ENCODE measurements around the gene PDSS2.

PDSS2 gene

DNA sequence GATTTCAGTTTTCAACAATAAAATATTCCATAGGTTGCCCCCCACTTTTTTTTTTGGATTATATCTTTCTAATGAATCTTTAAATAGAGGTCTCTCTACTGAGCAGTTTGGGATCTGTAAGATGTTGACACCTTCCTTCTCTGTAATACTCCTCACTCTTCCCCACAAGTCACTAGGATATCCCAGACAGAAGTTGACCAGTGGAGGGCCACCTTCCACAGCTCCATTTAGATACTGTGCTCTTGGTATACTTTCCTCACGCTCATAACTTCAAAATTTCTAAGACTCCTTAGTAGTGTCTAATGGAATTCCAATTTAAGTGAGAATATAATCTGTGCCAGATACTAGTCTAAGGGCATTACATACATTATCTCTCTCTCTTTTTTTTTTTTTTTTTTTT lies 185.1 kb downstream of the PDSS2 start:
- no peak overlapping the region for H3K4me2 ChIP-seq (ENCODE audit: low read depth, low read length, poor library complexity, severe bottlenecking)
- no peaks in the 10 kb centered on the region for H3K27me3 ChIP-seq (ENCODE audit: insufficient read depth, low read length, poor library complexity, severe bottlenecking)
- no peak overlapping the region for H2AFZ ChIP-seq (ENCODE audit: low read length)
- no peaks in the 10 kb centered on the region for H3F3A ChIP-seq (ENCODE audit: low read depth)
- TF ChIP-seq, protein P1, sequence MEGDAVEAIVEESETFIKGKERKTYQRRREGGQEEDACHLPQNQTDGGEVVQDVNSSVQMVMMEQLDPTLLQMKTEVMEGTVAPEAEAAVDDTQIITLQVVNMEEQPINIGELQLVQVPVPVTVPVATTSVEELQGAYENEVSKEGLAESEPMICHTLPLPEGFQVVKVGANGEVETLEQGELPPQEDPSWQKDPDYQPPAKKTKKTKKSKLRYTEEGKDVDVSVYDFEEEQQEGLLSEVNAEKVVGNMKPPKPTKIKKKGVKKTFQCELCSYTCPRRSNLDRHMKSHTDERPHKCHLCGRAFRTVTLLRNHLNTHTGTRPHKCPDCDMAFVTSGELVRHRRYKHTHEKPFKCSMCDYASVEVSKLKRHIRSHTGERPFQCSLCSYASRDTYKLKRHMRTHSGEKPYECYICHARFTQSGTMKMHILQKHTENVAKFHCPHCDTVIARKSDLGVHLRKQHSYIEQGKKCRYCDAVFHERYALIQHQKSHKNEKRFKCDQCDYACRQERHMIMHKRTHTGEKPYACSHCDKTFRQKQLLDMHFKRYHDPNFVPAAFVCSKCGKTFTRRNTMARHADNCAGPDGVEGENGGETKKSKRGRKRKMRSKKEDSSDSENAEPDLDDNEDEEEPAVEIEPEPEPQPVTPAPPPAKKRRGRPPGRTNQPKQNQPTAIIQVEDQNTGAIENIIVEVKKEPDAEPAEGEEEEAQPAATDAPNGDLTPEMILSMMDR (conservative IDR thresholded peaks at IDR 0.05; ENCODE audit: low read length), result no peak
- TF ChIP-seq EZH2phosphoT487 (IDR thresholded peaks at IDR 0.05; ENCODE audit: borderline replicate concordance), result no peak
- no peaks in the 10 kb centered on the region for H3K79me2 ChIP-seq (ENCODE audit: insufficient read depth, low read length)
- no peak overlapping the region for H3K4me3 ChIP-seq (ENCODE audit: low read length, poor library complexity, severe bottlenecking)
- no peak overlapping the region for H3K9ac ChIP-seq (ENCODE audit: low read depth, low read length, poor library complexity, severe bottlenecking)
- H3K9me3 ChIP-seq (ENCODE audit: insufficient read depth, low read depth, low read length), result no peaks in the 10 kb centered on the region
- H4K20me1 ChIP-seq (ENCODE audit: insufficient read depth, low read length, poor library complexity, severe bottlenecking), result no peaks in the 10 kb centered on the region
- H3K9me2 ChIP-seq (replicated peaks; ENCODE audit: low read depth, low read length), result no peaks in the 10 kb centered on the region
- H3K4me1 ChIP-seq (ENCODE audit: insufficient read depth, low read length, poor library complexity, severe bottlenecking), result no peaks in the 10 kb centered on the region
- H3K36me3 ChIP-seq (ENCODE audit: insufficient read depth, low read length), result no peaks in the 10 kb centered on the region; the same call in 1 of the 2 replicates

DNA sequence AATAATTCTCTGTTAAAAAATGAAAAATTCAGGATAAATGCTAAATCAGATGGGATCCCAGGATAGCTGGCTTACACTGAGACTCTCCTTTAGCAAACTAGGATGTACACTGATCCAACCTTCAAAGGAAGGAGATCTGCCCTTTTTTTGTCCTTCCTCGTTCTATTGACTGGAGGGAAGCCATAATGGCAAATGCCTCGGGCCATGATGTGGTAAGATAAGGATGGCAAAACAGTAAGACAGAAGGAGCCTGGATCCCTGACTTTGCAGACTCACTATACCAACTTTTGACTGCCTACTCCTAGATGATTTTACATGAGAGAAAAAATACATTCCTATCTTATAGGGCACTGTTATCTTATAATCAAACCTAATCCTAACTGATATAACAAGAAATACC lies 187.1 kb downstream of the PDSS2 start:
- H3K27me3 ChIP-seq (ENCODE audit: insufficient read depth, low read length, poor library complexity, severe bottlenecking), result no peaks in the 10 kb centered on the region
- TF ChIP-seq, protein P1 (conservative IDR thresholded peaks at IDR 0.05; ENCODE audit: low read length), result no peak
- no peak for TF ChIP-seq EZH2phosphoT487 (IDR thresholded peaks at IDR 0.05; ENCODE audit: borderline replicate concordance)
- H3K9me3 ChIP-seq (ENCODE audit: insufficient read depth, low read depth, low read length), result no peaks in the 10 kb centered on the region
- H3K4me2 ChIP-seq (ENCODE audit: low read depth, low read length, poor library complexity, severe bottlenecking), result no peak overlapping the region
- H3K9ac ChIP-seq (ENCODE audit: low read depth, low read length, poor library complexity, severe bottlenecking), result no peak overlapping the region
- H3K4me1 ChIP-seq (ENCODE audit: insufficient read depth, low read length, poor library complexity, severe bottlenecking), result no peaks in the 10 kb centered on the region
- H3K4me3 ChIP-seq (ENCODE audit: low read length, poor library complexity, severe bottlenecking), result no peak overlapping the region
- H2AFZ ChIP-seq (ENCODE audit: low read length), result no peak overlapping the region
- H3K36me3 ChIP-seq (ENCODE audit: insufficient read depth, low read length), result no peaks in the 10 kb centered on the region; the same call in 1 of the 2 replicates
- no peaks in the 10 kb centered on the region for H3F3A ChIP-seq (ENCODE audit: low read depth)
- H3K9me2 ChIP-seq (replicated peaks; ENCODE audit: low read depth, low read length), result no peaks in the 10 kb centered on the region
- H3K79me2 ChIP-seq (ENCODE audit: insufficient read depth, low read length), result no peaks in the 10 kb centered on the region
- no peaks in the 10 kb centered on the region for H4K20me1 ChIP-seq (ENCODE audit: insufficient read depth, low read length, poor library complexity, severe bottlenecking)

DNA sequence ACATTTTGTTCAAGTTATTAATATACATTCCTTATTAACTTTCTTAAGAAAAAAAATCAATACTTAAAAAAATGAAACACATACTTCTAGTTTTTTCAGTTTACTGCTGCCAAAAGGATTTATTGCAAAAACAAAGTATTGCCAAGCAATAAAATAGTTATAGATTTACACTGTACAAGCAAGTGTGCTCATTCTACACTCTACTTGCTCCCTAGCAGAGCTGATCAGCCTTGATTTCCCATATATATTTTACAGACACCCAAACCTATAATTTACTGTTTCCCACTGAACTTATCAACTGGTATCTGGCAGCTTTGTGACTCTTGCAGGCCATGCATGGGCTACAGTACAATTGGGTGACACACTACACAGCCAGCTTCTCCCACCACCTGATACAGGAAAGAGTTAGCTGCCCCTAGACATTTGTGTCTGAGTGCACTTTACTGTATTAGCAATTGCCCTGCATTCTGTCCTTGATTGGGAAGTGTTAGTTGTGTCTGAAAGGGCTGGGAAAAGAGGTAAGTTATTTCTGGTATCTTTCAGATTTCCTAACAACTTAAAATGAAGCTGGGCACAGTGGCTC lies 188.1 kb downstream of the PDSS2 start:
- H3K36me3 ChIP-seq (ENCODE audit: insufficient read depth, low read length), result no peaks in the 10 kb centered on the region; the same call in 1 of the 2 replicates
- no peaks in the 10 kb centered on the region for H3K27me3 ChIP-seq (ENCODE audit: insufficient read depth, low read length, poor library complexity, severe bottlenecking)
- H3K4me1 ChIP-seq (ENCODE audit: insufficient read depth, low read length, poor library complexity, severe bottlenecking), result no peaks in the 10 kb centered on the region
- no peaks in the 10 kb centered on the region for H3F3A ChIP-seq (ENCODE audit: low read depth)
- H2AFZ ChIP-seq (ENCODE audit: low read length), result no peak overlapping the region
- H3K4me3 ChIP-seq (ENCODE audit: low read length, poor library complexity, severe bottlenecking), result no peak overlapping the region
- H3K9me2 ChIP-seq (replicated peaks; ENCODE audit: low read depth, low read length), result no peaks in the 10 kb centered on the region
- no peaks in the 10 kb centered on the region for H3K79me2 ChIP-seq (ENCODE audit: insufficient read depth, low read length)
- no peaks in the 10 kb centered on the region for H3K9me3 ChIP-seq (ENCODE audit: insufficient read depth, low read depth, low read length)
- no peak overlapping the region for H3K9ac ChIP-seq (ENCODE audit: low read depth, low read length, poor library complexity, severe bottlenecking)
- no peak for TF ChIP-seq EZH2phosphoT487 (IDR thresholded peaks at IDR 0.05; ENCODE audit: borderline replicate concordance)
- TF ChIP-seq, protein P1 (conservative IDR thresholded peaks at IDR 0.05; ENCODE audit: low read length), result no peak
- H3K4me2 ChIP-seq (ENCODE audit: low read depth, low read length, poor library complexity, severe bottlenecking), result no peak overlapping the region
- no peaks in the 10 kb centered on the region for H4K20me1 ChIP-seq (ENCODE audit: insufficient read depth, low read length, poor library complexity, severe bottlenecking)
